ENCODE measurements around the gene REPS1. TPM values are rescaled to one million over a fixed set of nuclear protein-coding genes. Genes with fewer than 3 reads are reported as not detected.
A peak's percentile ranks its signal among the peaks of the same experiment; 100 is the strongest.
"Not testable (repeated sequence)": the region's sequence is repeated elsewhere in the genome, so short reads cannot be mapped to it uniquely, and the experiment has no call there.

Gene REPS1
- total and polyA plus RNA-seq, 7 donors = 13.0 to 23.9 (median 17.2) TPM

DNA sequence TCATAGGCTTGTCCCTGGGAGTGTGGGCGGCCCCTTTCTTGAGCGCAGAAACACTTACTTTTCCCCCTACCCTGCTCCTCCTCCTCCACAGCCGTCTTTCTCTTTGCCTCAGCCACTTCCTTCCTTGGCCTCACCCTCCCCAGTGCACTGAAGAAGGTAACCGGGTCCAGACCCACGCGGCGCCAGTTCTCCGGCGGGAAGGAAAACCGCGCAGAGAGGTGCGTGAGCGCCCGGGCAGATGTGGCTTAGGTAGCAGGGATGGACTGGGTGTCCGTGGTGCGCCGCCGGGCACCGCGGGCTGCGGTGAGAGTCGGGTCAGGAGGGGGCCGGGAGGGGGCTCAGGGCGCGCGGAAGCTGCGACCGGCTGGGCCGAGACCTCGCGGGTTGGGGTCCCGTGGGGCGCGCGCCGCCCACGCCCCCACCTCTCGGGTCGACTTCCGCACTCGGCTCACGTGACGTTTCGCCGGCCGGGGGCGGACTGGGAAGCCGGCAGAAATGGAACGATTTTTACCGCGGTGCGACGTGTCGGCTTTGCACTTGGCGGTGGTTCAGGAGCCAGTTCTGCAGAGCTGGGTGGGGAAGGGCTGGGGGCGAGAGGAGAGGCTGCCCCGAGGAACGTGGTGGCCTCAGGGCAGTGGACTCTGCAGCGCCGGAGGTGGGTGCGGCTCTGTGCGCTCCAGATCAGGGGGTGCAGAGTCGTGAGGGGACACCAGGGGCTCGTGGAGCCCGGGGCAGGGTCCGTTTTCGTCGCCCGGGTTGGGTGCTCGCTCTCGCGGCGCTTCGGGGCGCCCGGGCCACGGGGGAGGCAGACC, 40.8 kb upstream of the REPS1 start, which contains the start of gene ABRACL:
Gene ABRACL (plus strand): TSS at position 88 of the 812 bp plus-strand sequence. CDS start 5,416 bp downstream, outside the sequence.
- peak; percentile 56 to 70 for DNase-seq
- WGBS, 3 donors = 0 to 1% (median 0%) methylated on average over 52 to 77 of the region's 77 CpGs
- TF ChIP-seq, protein P1, sequence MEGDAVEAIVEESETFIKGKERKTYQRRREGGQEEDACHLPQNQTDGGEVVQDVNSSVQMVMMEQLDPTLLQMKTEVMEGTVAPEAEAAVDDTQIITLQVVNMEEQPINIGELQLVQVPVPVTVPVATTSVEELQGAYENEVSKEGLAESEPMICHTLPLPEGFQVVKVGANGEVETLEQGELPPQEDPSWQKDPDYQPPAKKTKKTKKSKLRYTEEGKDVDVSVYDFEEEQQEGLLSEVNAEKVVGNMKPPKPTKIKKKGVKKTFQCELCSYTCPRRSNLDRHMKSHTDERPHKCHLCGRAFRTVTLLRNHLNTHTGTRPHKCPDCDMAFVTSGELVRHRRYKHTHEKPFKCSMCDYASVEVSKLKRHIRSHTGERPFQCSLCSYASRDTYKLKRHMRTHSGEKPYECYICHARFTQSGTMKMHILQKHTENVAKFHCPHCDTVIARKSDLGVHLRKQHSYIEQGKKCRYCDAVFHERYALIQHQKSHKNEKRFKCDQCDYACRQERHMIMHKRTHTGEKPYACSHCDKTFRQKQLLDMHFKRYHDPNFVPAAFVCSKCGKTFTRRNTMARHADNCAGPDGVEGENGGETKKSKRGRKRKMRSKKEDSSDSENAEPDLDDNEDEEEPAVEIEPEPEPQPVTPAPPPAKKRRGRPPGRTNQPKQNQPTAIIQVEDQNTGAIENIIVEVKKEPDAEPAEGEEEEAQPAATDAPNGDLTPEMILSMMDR (IDR thresholded peaks at IDR 0.05) = no peak
- peak within 1 kb of the TSS; percentile 92 for H3K4me3 ChIP-seq
- H3K27ac ChIP-seq = peak within 1 kb of the TSS; percentile 46
- no peaks in the 10 kb centered on the region for H3K9me3 ChIP-seq
- intact Hi-C loops (cut with DNase I) = no loop called here
- peaks cover 3% of the 10 kb centered on the region for H3K4me1 ChIP-seq
- H3K27me3 ChIP-seq (ENCODE audit: insufficient read depth in 3 of 3, low read length in 2 of 3) = no peaks in the 10 kb centered on the region
- H3K36me3 ChIP-seq (ENCODE audit: insufficient read depth in 1 of 2, low read depth in 1 of 2) = no peaks in the 10 kb centered on the region
- peak; percentile 60 to 75 (median 68) for ATAC-seq

DNA sequence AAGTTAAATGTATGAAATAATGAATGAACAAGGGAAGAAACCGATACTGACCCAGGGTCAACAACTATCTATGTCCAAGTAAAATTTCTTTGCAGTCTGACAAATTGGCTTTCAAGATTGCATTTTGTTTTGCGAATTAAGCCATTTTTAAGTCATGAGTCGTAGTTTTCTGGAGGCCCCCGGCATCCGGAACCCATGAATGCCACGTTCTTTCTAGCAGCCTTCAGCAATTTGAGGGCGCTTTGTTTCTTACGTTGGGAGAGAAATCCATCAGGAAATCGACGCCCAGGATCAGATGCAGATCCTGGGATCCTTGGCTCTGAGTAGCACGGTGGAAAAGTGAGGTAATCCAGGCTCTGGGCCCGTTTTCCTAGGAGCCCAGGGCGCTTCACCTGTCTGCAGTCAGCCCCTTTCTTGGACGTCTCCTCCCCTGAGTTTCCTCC, 40.2 kb upstream of the REPS1 start:
- Histone ChIP-seq H3K27me3 (ENCODE audit: insufficient read depth in 3 of 3, low read length in 2 of 3) (no peaks in the 10 kb centered on the region), H3K4me3 (peak overlapping the region; percentile 92), H3K9me3 (no peaks in the 10 kb centered on the region), H3K36me3 (ENCODE audit: insufficient read depth in 1 of 2, low read depth in 1 of 2) (no peaks in the 10 kb centered on the region), H3K4me1 (peaks cover 3% of the 10 kb centered on the region), H3K27ac (peak overlapping the region; percentile 46)
- 5 to 14% (median 9%) methylated on average over 14 of the region's 14 CpGs for WGBS, 3 donors
- TF ChIP-seq, protein P1 (IDR thresholded peaks at IDR 0.05) = no peak
- intact Hi-C loops (cut with DNase I) = no loop called here
- ATAC-seq (no peak), DNase-seq (no peak)

DNA sequence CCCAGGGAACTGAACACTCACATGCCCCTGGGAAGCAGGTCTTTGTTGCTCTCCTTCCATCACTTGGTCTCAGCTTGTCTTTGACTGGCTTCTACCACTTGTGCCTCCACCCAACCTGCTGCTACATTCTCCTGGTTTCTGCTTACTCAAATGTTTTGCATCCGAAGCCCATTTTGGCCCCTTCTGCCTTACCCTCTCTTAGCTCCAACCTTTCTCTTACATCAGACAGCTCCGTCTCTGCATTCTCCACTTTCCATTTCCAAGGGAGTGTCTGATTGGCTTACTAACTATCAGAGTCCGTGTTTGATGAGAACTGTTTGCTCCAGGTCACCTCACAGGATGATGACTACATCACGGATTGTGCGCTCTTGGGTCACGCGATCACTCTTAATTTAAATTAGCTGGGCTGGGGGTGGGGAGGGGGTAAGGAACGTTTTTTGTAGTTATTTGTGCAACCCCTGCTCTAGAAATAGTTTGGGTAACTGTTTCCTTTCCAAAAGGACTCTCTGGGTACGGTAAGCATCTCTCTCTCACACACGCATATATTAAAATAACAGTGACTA, 39.6 kb upstream of the REPS1 start:
- 42 to 49% (median 46%) methylated on average over 10 of the region's 10 CpGs for WGBS, 3 donors
- TF ChIP-seq, protein P1 (IDR thresholded peaks at IDR 0.05) = no peak
- H3K4me1 ChIP-seq = peaks cover 3% of the 10 kb centered on the region
- no peaks in the 10 kb centered on the region for H3K27me3 ChIP-seq (ENCODE audit: insufficient read depth in 3 of 3, low read length in 2 of 3)
- no peak overlapping the region for H3K27ac ChIP-seq
- intact Hi-C loops (cut with DNase I) = no loop called here
- H3K4me3 ChIP-seq = peak overlapping the region; percentile 92
- no peak for DNase-seq
- H3K36me3 ChIP-seq (ENCODE audit: insufficient read depth in 1 of 2, low read depth in 1 of 2) = no peaks in the 10 kb centered on the region
- no peak for ATAC-seq
- no peaks in the 10 kb centered on the region for H3K9me3 ChIP-seq

DNA sequence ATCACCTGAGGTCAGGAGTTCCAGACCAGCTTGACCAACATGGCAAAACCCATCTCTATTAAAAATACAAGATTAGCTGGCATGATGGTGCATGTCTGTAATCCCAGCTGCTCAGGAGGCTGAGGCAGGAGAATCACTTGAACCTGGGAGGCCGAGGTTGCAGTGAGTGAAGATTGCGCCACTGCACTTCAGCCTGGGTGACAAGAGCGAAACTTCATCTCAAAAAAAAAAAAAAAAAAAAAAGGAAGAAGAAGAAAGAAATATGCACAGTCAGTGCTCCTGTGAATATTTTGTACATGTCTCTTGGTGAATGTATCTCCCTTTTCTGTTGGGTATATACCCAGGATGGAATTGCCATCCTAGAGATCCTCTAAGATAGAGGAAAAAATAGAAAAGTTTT, 37.4 kb upstream of the REPS1 start:
- H3K27ac ChIP-seq; H3K27me3 ChIP-seq (ENCODE audit: insufficient read depth in 3 of 3, low read length in 2 of 3); H3K9me3 ChIP-seq; H3K4me3 ChIP-seq; ATAC-seq; intact Hi-C loops (cut with DNase I); H3K36me3 ChIP-seq (ENCODE audit: insufficient read depth in 1 of 2, low read depth in 1 of 2); DNase-seq; H3K4me1 ChIP-seq: not testable (repeated sequence)
- 79 to 98% (median 87%) methylated on average over 3 of the region's 3 CpGs for WGBS, 3 donors

DNA sequence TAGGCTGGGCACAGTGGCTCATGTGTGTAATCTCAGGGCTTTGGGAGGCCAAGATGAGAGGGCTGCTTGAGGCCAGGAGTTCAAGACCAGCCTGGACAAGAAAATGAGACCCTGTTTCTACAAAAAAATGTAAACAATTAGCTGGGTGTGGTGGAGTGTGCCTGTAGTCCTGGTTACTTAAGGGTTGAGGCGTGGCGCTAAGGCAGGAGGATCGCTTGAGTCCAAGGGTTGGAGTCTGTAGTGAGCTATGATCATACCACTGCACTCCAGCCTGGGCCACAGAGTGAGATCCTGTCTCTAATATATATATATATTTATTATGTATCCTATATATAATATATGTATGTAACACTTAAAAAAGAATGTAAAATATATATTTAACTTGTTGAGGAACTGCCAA, 32.6 kb upstream of the REPS1 start:
- Histone ChIP-seq H3K9me3 (no peaks in the 10 kb centered on the region), H3K27ac (no peak overlapping the region), H3K4me1 (no peaks in the 10 kb centered on the region), H3K36me3 (ENCODE audit: insufficient read depth in 1 of 2, low read depth in 1 of 2) (no peaks in the 10 kb centered on the region), H3K4me3 (no peak overlapping the region), H3K27me3 (ENCODE audit: insufficient read depth in 3 of 3, low read length in 2 of 3) (no peaks in the 10 kb centered on the region)
- DNase-seq (no peak), ATAC-seq (no peak)
- 97 to 98% (median 97%) methylated on average over 3 of the region's 3 CpGs for WGBS, 3 donors
- TF ChIP-seq, protein P1 (IDR thresholded peaks at IDR 0.05) = no peak
- intact Hi-C loops (cut with DNase I) = no loop called here
